Endothelial cell of umbilical vein (primary cell): ENCODE data around the gene SAMMSON. TPM values are rescaled to one million over a fixed set of nuclear protein-coding genes. Genes with fewer than 3 reads are reported as not detected.

Source experiments
- BruUV-seq: library from RNA; stranded (reverse); fragments of 400-500 nt; replicated peaks from 2 replicates; lab custom pipeline; 2021; lab: Mats Ljungman, UMichigan
- CTCF ChIA-PET: fragments of 300-600, 350-600 bp; sonication (Branson Sonifier 250); formaldehyde crosslinking; loops from one replicate; lab custom pipeline; 2021; ENCODE audit warnings: antibody characterized with exemption, inconsistent platforms; lab: Charles Lee
- POLR2A ChIA-PET: fragments of 300-600, 350-600 bp; sonication (Branson Sonifier 250); formaldehyde crosslinking; loops from one replicate; lab custom pipeline; 2021; ENCODE audit warnings: antibody characterized with exemption, inconsistent platforms; lab: Charles Lee
- DNase-seq: peaks from one replicate; pipeline ENCODE4 v3.0.0-alpha.2; 2011; ENCODE audit warnings: low read depth, low spot score
- FAIRE-seq: peaks from 2 replicates; lab custom pipeline; 2011; peaks lifted over from hg19 to GRCh38; lab: Jason Lieb, UNC
- H2AFZ ChIP-seq: 2 replicates; pipeline ENCODE4 v1.6.0; 2012; ENCODE audit warnings: low read depth, low read length, control low read depth, inconsistent platforms
- H3K27ac ChIP-seq: 2 replicates; pipeline ENCODE4 v1.5.1; 2011; ENCODE audit warnings: low read depth, mild to moderate bottlenecking, control low read depth, low read length, moderate library complexity; ENCODE audit not compliant: insufficient read depth
- H3K27me3 ChIP-seq, 2 experiments: 2 replicates each; pipeline versions ENCODE4 v1.6.0 to v1.6.1; 2011; ENCODE audit warnings: low read length in 2 of 2, mixed read lengths in 1 of 2; ENCODE audit not compliant: control insufficient read depth in 2 of 2, insufficient read depth in 2 of 2
- H3K36me3 ChIP-seq, 2 experiments: 2 replicates in 1 of 2; 3 replicates in 1 of 2; pipeline ENCODE4 v1.5.1; 2011; ENCODE audit warnings: low read length in 2 of 2, mild to moderate bottlenecking in 1 of 2, moderate library complexity in 1 of 2; ENCODE audit not compliant: control insufficient read depth in 2 of 2, insufficient read depth in 2 of 2; ENCODE audit errors: extremely low read depth in 1 of 2
- H3K4me1 ChIP-seq: 3 replicates; pipeline ENCODE4 v1.5.1; 2011; ENCODE audit warnings: mild to moderate bottlenecking, low read length; ENCODE audit not compliant: control insufficient read depth, insufficient read depth; ENCODE audit errors: extremely low read depth
- H3K4me2 ChIP-seq: 2 replicates; pipeline ENCODE4 v1.6.1; 2011; ENCODE audit warnings: low read length, control low read depth, mixed read lengths; ENCODE audit not compliant: insufficient read depth
- H3K4me3 ChIP-seq, 3 experiments: fragments of 200-600 bp in 1 of 3; sonication (generic), shearing (Covaris generic) in 1 of 3; replicated peaks in 1 of 3; 2 replicates each; pipeline ENCODE4 v1.5.1; 2011 to 2016; ENCODE audit warnings: control low read depth in 3 of 3, low read length in 3 of 3, mild to moderate bottlenecking in 2 of 3, inconsistent platforms in 1 of 3, low read depth in 1 of 3, moderate library complexity in 1 of 3; ENCODE audit not compliant: insufficient read depth in 1 of 3
- H3K79me2 ChIP-seq: 2 replicates; pipeline ENCODE4 v1.6.0; 2012; ENCODE audit warnings: low read length, inconsistent platforms; ENCODE audit not compliant: control insufficient read depth, insufficient read depth
- H3K9ac ChIP-seq: replicated peaks from 2 replicates; pipeline ENCODE3; 2011; ENCODE audit warnings: low read length, control low read depth; ENCODE audit not compliant: insufficient read depth; ENCODE audit errors: extremely low read depth
- H3K9me1 ChIP-seq: replicated peaks from 3 replicates; pipeline ENCODE4 v1.6.0; 2011; ENCODE audit warnings: mild to moderate bottlenecking, low read length; ENCODE audit not compliant: control insufficient read depth, insufficient read depth; ENCODE audit errors: extremely low read depth
- H3K9me3 ChIP-seq: replicated peaks from 2 replicates; pipeline ENCODE4 v1.5.1; 2012; ENCODE audit warnings: low read length, inconsistent platforms; ENCODE audit not compliant: control insufficient read depth, insufficient read depth
- H4K20me1 ChIP-seq: replicated peaks from 2 replicates; pipeline ENCODE3; 2011; ENCODE audit warnings: mild to moderate bottlenecking, low read length; ENCODE audit not compliant: control insufficient read depth, insufficient read depth; ENCODE audit errors: extremely low read depth
- CTCF ChIP-seq, 2 donors: IDR thresholded peaks; 1 replicate in 1 of 2; 2 replicates in 1 of 2; pipeline ENCODE4 v1.5.1; 2011; ENCODE audit warnings: low read length in 2 of 2, mild to moderate bottlenecking in 2 of 2, moderate library complexity in 2 of 2, control low read depth in 1 of 2, inconsistent platforms in 1 of 2, low read depth in 1 of 2; ENCODE audit not compliant: insufficient read depth in 1 of 2; ENCODE audit errors: extremely low read depth in 1 of 2
- EZH2 ChIP-seq: IDR thresholded peaks from 2 replicates; pipeline ENCODE4 v1.6.1; 2012; ENCODE audit warnings: borderline replicate concordance, low read depth, mild to moderate bottlenecking, moderate library complexity, low read length, inconsistent platforms; ENCODE audit not compliant: severe bottlenecking
- FOS ChIP-seq: IDR thresholded peaks from 2 replicates; pipeline ENCODE4 v1.6.1; 2011; ENCODE audit warnings: mild to moderate bottlenecking, low read length, moderate library complexity, borderline replicate concordance; ENCODE audit not compliant: insufficient read depth
- GATA2 ChIP-seq: IDR thresholded peaks from 2 replicates; pipeline ENCODE4 v1.7.0; 2011; ENCODE audit warnings: low read depth, mild to moderate bottlenecking, moderate library complexity, mixed read lengths, low read length; ENCODE audit not compliant: insufficient read length, insufficient read depth
- JUN ChIP-seq: IDR thresholded peaks from 2 replicates; pipeline ENCODE4 v1.6.1; 2011; ENCODE audit warnings: borderline replicate concordance, low read depth; ENCODE audit not compliant: insufficient read length, insufficient read depth
- MAX ChIP-seq: IDR thresholded peaks from 2 replicates; pipeline ENCODE4 v1.6.1; 2011; ENCODE audit not compliant: insufficient read depth, insufficient read length
- MYC ChIP-seq: IDR thresholded peaks from one replicate; pipeline ENCODE4 v1.6.1; 2011; ENCODE audit warnings: mild to moderate bottlenecking, low read depth, low read length
- POLR2A ChIP-seq: IDR thresholded peaks from 2 replicates; pipeline ENCODE4 v1.6.1; 2012; ENCODE audit warnings: low read depth, mild to moderate bottlenecking, control low read depth, low read length
- POLR2AphosphoS5 ChIP-seq: IDR thresholded peaks from 2 replicates; pipeline ENCODE4 v1.6.1; 2012; ENCODE audit warnings: low read depth, mild to moderate bottlenecking, control low read depth, low read length, moderate library complexity; ENCODE audit not compliant: insufficient read depth
- dilution Hi-C: fragments of 300-500 bp; cut with MboI; formaldehyde crosslinking; loops from one replicate; pipeline ENCODE4 v1.15.0; 2019; ENCODE audit warnings: low sequenced_read_pairs; ENCODE audit not compliant: extremely low pct_ligation_motif_present
- intact Hi-C: fragments of 100-400 bp; cut with micrococcal nuclease; formaldehyde crosslinking; loops from one replicate; pipeline ENCODE4 v1.10.0; 2022
- polyA plus RNA-seq, 4 experiments: library from polyadenylated mRNA; depleted of rRNA in 3 of 4; stranded (reverse) in 3 of 4; unstranded in 1 of 4; fragments of >200 nt; gene quantifications; 2 replicates each; pipeline versions ENCODE4 v1.2.1 to v1.2.3, GENCODE V29; 2011 to 2012; ENCODE audit warnings: missing spikeins in 1 of 4
- total RNA-seq: library from RNA; stranded (reverse); gene quantifications from 2 replicates; pipeline ENCODE4 v1.2.3, GENCODE V29; 2021

SAMMSON gene
- total and polyA plus RNA-seq, 2 donors (not counting 3 experiments of a cell fraction or from before 2014, with no cell fraction given): not detected

GRCh38 chr3:70072180-70072579 lies 72.6 kb downstream of the SAMMSON start:
- ChIA-PET POLR2A (no interaction called here), CTCF (interaction anchor here (1.4 kb wide), 1 partner anchor 478 kb away, joined by 3 read pairs; no protein-coding TSS in a partner anchor)
- H3K4me2 ChIP-seq: peak overlapping the region; percentile 67
- H3K9me3 ChIP-seq: no peaks in the 10 kb centered on the region
- H3K4me3 ChIP-seq: peak overlapping the region; percentile 8 to 59 (median 16)
- peak overlapping the region; percentile 31 for H3K9ac ChIP-seq
- H4K20me1 ChIP-seq: no peaks in the 10 kb centered on the region
- peaks cover 1 to 9% of the 10 kb centered on the region in 2 experiments for H3K27me3 ChIP-seq
- H3K27ac ChIP-seq: no peak overlapping the region
- BruUV-seq: no TSS peak
- FAIRE-seq: no peak
- H3K9me1 ChIP-seq: no peaks in the 10 kb centered on the region
- no peak for TF ChIP-seq JUN
- no peak for TF ChIP-seq POLR2A
- TF ChIP-seq POLR2AphosphoS5: no peak
- no peak for TF ChIP-seq CTCF (IDR thresholded peaks at IDR 0.05; ENCODE audit: extremely low read depth in 1 of 2, insufficient read depth in 1 of 2, low read depth in 1 of 2, low read length in 2 of 2)
- TF ChIP-seq FOS: no peak
- no peak for TF ChIP-seq MAX
- no peak for TF ChIP-seq EZH2
- no peak for TF ChIP-seq MYC
- TF ChIP-seq GATA2: no peak
- peak; percentile 12 for DNase-seq
- intact Hi-C loops: no loop called here
- H3K36me3 ChIP-seq: no peaks in the 10 kb centered on the region
- H3K79me2 ChIP-seq: no peaks in the 10 kb centered on the region
- peaks cover 2% of the 10 kb centered on the region for H3K4me1 ChIP-seq
- dilution Hi-C loops: no loop called here
- H2AFZ ChIP-seq: peak overlapping the region; percentile 48
